Measurements from ENCODE around the gene SPRED2.

DNA sequence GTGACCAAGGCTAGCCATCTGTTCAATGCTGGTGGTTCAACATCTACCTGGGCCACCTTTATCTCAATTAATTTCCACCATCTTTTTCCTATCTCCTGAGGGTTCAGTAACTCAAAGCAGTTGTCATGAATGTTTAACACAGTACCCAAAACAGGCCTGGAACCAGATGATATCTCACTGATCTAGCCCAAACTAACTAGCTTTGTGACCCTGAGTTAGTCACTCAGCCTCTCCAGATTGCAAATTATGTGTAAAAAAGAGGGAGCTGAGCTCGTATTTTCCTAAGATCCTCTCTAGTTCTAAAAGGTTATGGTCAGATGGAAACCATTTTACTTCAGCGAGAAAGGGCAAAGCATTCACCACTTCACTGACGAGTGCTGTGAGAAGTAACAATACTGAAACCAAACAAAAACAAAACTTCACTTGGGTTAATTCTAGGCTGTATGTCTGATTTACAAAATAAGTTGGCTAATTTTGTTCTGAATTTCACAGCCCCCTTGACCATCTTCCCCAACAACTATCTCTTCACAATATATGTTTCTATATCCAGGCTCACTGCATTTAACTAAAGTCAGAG is 14.8 kb downstream of the SPRED2 start:
- TF ChIP-seq EZH2 (IDR thresholded peaks at IDR 0.05; ENCODE audit: insufficient read depth, poor library complexity, severe bottlenecking) (no peak), EZH2phosphoT487 (IDR thresholded peaks at IDR 0.05; ENCODE audit: insufficient read depth, low read depth) (no peak)
